Neural cell (in vitro differentiated cells): ENCODE measurements around the gene MPPED2.

Experiments
- CTCF ChIP-seq: fragments of 450-650 bp; IDR thresholded peaks from 2 replicates; pipeline ENCODE4 v1.5.1; 2014; ENCODE audit warnings: antibody characterized with exemption, mild to moderate bottlenecking, moderate library complexity; ENCODE audit not compliant: poor library complexity, severe bottlenecking
- EZH2 ChIP-seq: fragments of 200-600, 300-800 bp; shearing (Covaris generic), sonication (generic); IDR thresholded peaks from 2 replicates; pipeline ENCODE4 v1.6.1; 2014; ENCODE audit warnings: antibody characterized with exemption, low read length, borderline replicate concordance, mild to moderate bottlenecking; ENCODE audit not compliant: insufficient read depth, poor library complexity, severe bottlenecking
- RAD21 ChIP-seq: fragments of 450-650 bp; conservative IDR thresholded peaks from 2 replicates; pipeline ENCODE4 v1.6.1; 2014; ENCODE audit warnings: antibody characterized with exemption, mild to moderate bottlenecking, moderate library complexity
- REST ChIP-seq: IDR thresholded peaks from 2 replicates; pipeline ENCODE4 v1.6.1; 2012; ENCODE audit warnings: borderline replicate concordance

GRCh38 chr11:30368394-30368793, 217.8 kb downstream of the MPPED2 start:
- TF ChIP-seq REST (no peak), RAD21 (no peak), CTCF (no peak), EZH2 (no peak)
